Neuronal stem cell (in vitro differentiated cells): ENCODE measurements around the gene HTATIP2.
A peak's percentile ranks its signal among the peaks of the same experiment; 100 is the strongest.

Experiments used
- DNase-seq: peaks from one replicate; pipeline ENCODE4 v3.0.0-alpha.2; 2013; ENCODE audit warnings: low spot score
- H2AFZ ChIP-seq: one replicate; pipeline ENCODE4 v1.6.1; 2013; ENCODE audit warnings: mild to moderate bottlenecking, low read length, inconsistent platforms
- H2AK5ac ChIP-seq: 2 replicates; pipeline ENCODE4 v1.6.1; 2013; ENCODE audit warnings: low read depth, mild to moderate bottlenecking, inconsistent platforms, low read length, moderate library complexity, mixed read lengths
- H2BK120ac ChIP-seq: 2 replicates; pipeline ENCODE4 v1.6.1; 2013; ENCODE audit warnings: low read depth, mild to moderate bottlenecking, inconsistent platforms, low read length, moderate library complexity, mixed read lengths
- H2BK12ac ChIP-seq: one replicate; pipeline ENCODE4 v1.6.1; 2013; ENCODE audit warnings: low read length, inconsistent platforms
- H2BK15ac ChIP-seq: 2 replicates; pipeline ENCODE4 v1.6.1; 2013; ENCODE audit warnings: mild to moderate bottlenecking, low read length, inconsistent platforms, mixed read lengths
- H2BK5ac ChIP-seq: one replicate; pipeline ENCODE4 v1.6.1; 2013; ENCODE audit warnings: inconsistent platforms, mild to moderate bottlenecking, low read length, moderate library complexity
- H3K14ac ChIP-seq: one replicate; pipeline ENCODE4 v1.6.1; 2013; ENCODE audit warnings: low read length, inconsistent platforms
- H3K18ac ChIP-seq: 2 replicates; pipeline ENCODE4 v1.6.1; 2013; ENCODE audit warnings: low read length, inconsistent platforms
- H3K23ac ChIP-seq: 2 replicates; pipeline ENCODE4 v1.6.1; 2013; ENCODE audit warnings: low read depth, mild to moderate bottlenecking, mixed read lengths, low read length, inconsistent platforms; ENCODE audit not compliant: poor library complexity
- H3K27ac ChIP-seq: replicated peaks from 3 replicates; pipeline ENCODE4 v1.5.1; 2013; ENCODE audit warnings: low read length, inconsistent platforms
- H3K27me3 ChIP-seq, 3 experiments: 2 replicates each; pipeline ENCODE4 v1.6.1; 2013; ENCODE audit warnings: low read length in 3 of 3, mild to moderate bottlenecking in 2 of 3, inconsistent platforms in 1 of 3, low read depth in 1 of 3, mixed read lengths in 1 of 3, moderate library complexity in 1 of 3; ENCODE audit not compliant: control insufficient read depth in 3 of 3, insufficient read depth in 3 of 3
- H3K36me3 ChIP-seq, 2 donors: replicated peaks in 1 of 2; 2 replicates each; pipeline ENCODE4 v1.6.1; 2013; ENCODE audit warnings: low read length in 2 of 2; ENCODE audit not compliant: control insufficient read depth in 2 of 2, insufficient read depth in 2 of 2
- H3K4ac ChIP-seq: 2 replicates; pipeline ENCODE4 v1.6.1; 2013; ENCODE audit warnings: inconsistent platforms, mild to moderate bottlenecking, low read length, moderate library complexity
- H3K4me1 ChIP-seq, 2 donors: 1 replicate in 1 of 2; 2 replicates in 1 of 2; pipeline ENCODE4 v1.6.1; 2013; ENCODE audit warnings: low read length in 2 of 2, low read depth in 1 of 2; ENCODE audit not compliant: control insufficient read depth in 2 of 2, insufficient read depth in 1 of 2
- H3K4me2 ChIP-seq: one replicate; pipeline ENCODE4 v1.6.1; 2013; ENCODE audit warnings: mild to moderate bottlenecking, low read length, inconsistent platforms; ENCODE audit not compliant: insufficient read depth, poor library complexity, severe bottlenecking
- H3K4me3 ChIP-seq, 2 donors: 2 replicates each; pipeline ENCODE4 v1.5.1; 2013; ENCODE audit warnings: low read length in 2 of 2, mild to moderate bottlenecking in 2 of 2, inconsistent platforms in 1 of 2, moderate library complexity in 1 of 2
- H3K79me1 ChIP-seq: one replicate; pipeline ENCODE4 v1.6.1; 2013; ENCODE audit warnings: low read depth, mild to moderate bottlenecking, inconsistent platforms, low read length, moderate library complexity
- H3K9ac ChIP-seq: one replicate; pipeline ENCODE4 v1.6.1; 2013; ENCODE audit warnings: mild to moderate bottlenecking, low read depth, low read length, inconsistent platforms; ENCODE audit not compliant: poor library complexity
- H3K9me3 ChIP-seq, 2 donors: replicated peaks in 1 of 2; 2 replicates each; pipeline versions ENCODE3 to v1.6.1; 2013; ENCODE audit warnings: low read length in 2 of 2, mild to moderate bottlenecking in 2 of 2, inconsistent platforms in 1 of 2, low read depth in 1 of 2, mixed read lengths in 1 of 2, moderate library complexity in 1 of 2; ENCODE audit not compliant: control insufficient read depth in 2 of 2, insufficient read depth in 1 of 2
- H4K8ac ChIP-seq: one replicate; pipeline ENCODE4 v1.6.1; 2013; ENCODE audit warnings: low read depth, mild to moderate bottlenecking, inconsistent platforms, low read length, moderate library complexity
- H4K91ac ChIP-seq: one replicate; pipeline ENCODE4 v1.6.1; 2013; ENCODE audit warnings: low read length, low read depth, mild to moderate bottlenecking, inconsistent platforms; ENCODE audit not compliant: poor library complexity
- WGBS, 2 donors: extraction: QIAGEN DNeasy Blood & Tissue Kit; methylation state at CpG; one replicate each; pipeline ENCODE4 v1.1.7; 2013; ENCODE audit warnings: missing lambda C conversion rate in 2 of 2, mixed read lengths in 1 of 2; ENCODE audit not compliant: insufficient read length in 2 of 2, insufficient replicate concordance in 1 of 2; ENCODE audit errors: extremely low coverage in 2 of 2; 5-methylcytosine and 5-hydroxymethylcytosine counted together

The HTATIP2 gene

GRCh38 chr11:20388096-20389055 lies 24.9 kb downstream of the HTATIP2 start:
- Histone ChIP-seq H3K14ac (peak overlapping the region; percentile 94), H2BK15ac (no peak overlapping the region), H3K4ac (peak overlapping the region; percentile 96), H2BK12ac (peak overlapping the region; percentile 92), H3K79me1 (peaks cover 6% of the 10 kb centered on the region), H3K4me1 (peaks cover 2 to 6% of the 10 kb centered on the region in 2 donors), H3K18ac (peak overlapping the region; percentile 95), H3K27me3 (no peaks in the 10 kb centered on the region), H3K9ac (peak overlapping the region; percentile 98), H3K27ac (peak overlapping the region; percentile 64), H3K9me3 (no peaks in the 10 kb centered on the region), H3K36me3 (peaks cover 0 to 23% of the 10 kb centered on the region in 2 donors), H2BK5ac (peak overlapping the region; percentile 83), H2AK5ac (peak overlapping the region; percentile 11), H2BK120ac (peak overlapping the region; percentile 74), H4K91ac (no peak overlapping the region), H3K23ac (peak overlapping the region; percentile 95), H3K4me3 (peak overlapping the region; percentile 97 to 99), H4K8ac (peak overlapping the region; percentile 89), H2AFZ (peak overlapping the region; percentile 100), H3K4me2 (peak overlapping the region; percentile 95)
- WGBS, 2 donors = no CpG with 5 or more reads among the region's 25 CpGs
- no peak for DNase-seq

GRCh38 chr11:20397281-20397680 lies 33.8 kb downstream of the HTATIP2 start:
- no peak overlapping the region for H4K8ac ChIP-seq
- H3K4me2 ChIP-seq = no peak overlapping the region
- no peak overlapping the region for H2BK12ac ChIP-seq
- no peak overlapping the region for H3K9ac ChIP-seq
- H3K79me1 ChIP-seq = no peaks in the 10 kb centered on the region
- H2BK5ac ChIP-seq = no peak overlapping the region
- no peak overlapping the region for H3K14ac ChIP-seq
- no peak overlapping the region for H4K91ac ChIP-seq
- no peaks in the 10 kb centered on the region for H3K4me1 ChIP-seq
- H3K36me3 ChIP-seq = peaks cover 2 to 73% of the 10 kb centered on the region in 2 donors
- no peak overlapping the region for H2AK5ac ChIP-seq
- H2AFZ ChIP-seq = no peak overlapping the region
- H3K4me3 ChIP-seq = no peak overlapping the region
- WGBS, 2 donors = no CpG with 5 or more reads among the region's 3 CpGs
- H3K23ac ChIP-seq = no peak overlapping the region
- no peak overlapping the region for H3K27ac ChIP-seq
- H3K27me3 ChIP-seq = no peaks in the 10 kb centered on the region
- no peak overlapping the region for H2BK15ac ChIP-seq
- no peak overlapping the region for H3K4ac ChIP-seq
- no peak overlapping the region for H3K18ac ChIP-seq
- no peaks in the 10 kb centered on the region for H3K9me3 ChIP-seq
- H2BK120ac ChIP-seq = no peak overlapping the region
- DNase-seq = no peak

- Histone ChIP-seq H3K27ac (no peak overlapping the region), H2AFZ (no peak overlapping the region), H2BK5ac (no peak overlapping the region), H3K36me3 (peaks cover 2 to 74% of the 10 kb centered on the region in 2 donors), H3K27me3 (no peaks in the 10 kb centered on the region), H3K14ac (no peak overlapping the region), H3K4me1 (no peaks in the 10 kb centered on the region), H3K18ac (no peak overlapping the region), H3K9me3 (no peaks in the 10 kb centered on the region), H3K4me3 (no peak overlapping the region), H3K4me2 (no peak overlapping the region), H3K79me1 (no peaks in the 10 kb centered on the region), H3K4ac (no peak overlapping the region), H2BK12ac (no peak overlapping the region), H3K23ac (no peak overlapping the region), H2BK120ac (no peak overlapping the region), H4K91ac (no peak overlapping the region), H3K9ac (no peak overlapping the region), H2BK15ac (no peak overlapping the region), H4K8ac (no peak overlapping the region), H2AK5ac (no peak overlapping the region)
- no CpG with 5 or more reads among the region's 2 CpGs for WGBS, 2 donors
- no peak for DNase-seq
Measured at GRCh38 chr11:20399498-20399897, 36.0 kb downstream of the HTATIP2 start.

- Histone ChIP-seq H2BK12ac (no peak overlapping the region), H3K9me3 (no peaks in the 10 kb centered on the region), H4K91ac (no peak overlapping the region), H3K18ac (no peak overlapping the region), H3K27ac (no peak overlapping the region), H3K36me3 (peaks cover 2 to 76% of the 10 kb centered on the region in 2 donors), H3K9ac (no peak overlapping the region), H3K4me1 (no peaks in the 10 kb centered on the region), H4K8ac (no peak overlapping the region), H2BK15ac (no peak overlapping the region), H3K79me1 (no peaks in the 10 kb centered on the region), H3K4ac (no peak overlapping the region), H2BK120ac (no peak overlapping the region), H2BK5ac (no peak overlapping the region), H3K14ac (no peak overlapping the region), H3K4me2 (no peak overlapping the region), H3K27me3 (no peaks in the 10 kb centered on the region), H2AK5ac (no peak overlapping the region), H3K4me3 (no peak overlapping the region), H3K23ac (no peak overlapping the region), H2AFZ (no peak overlapping the region)
- no peak for DNase-seq
- no CpG with 5 or more reads among the region's 1 CpG for WGBS, 2 donors
Measured at GRCh38 chr11:20403059-20403458, 39.5 kb downstream of the HTATIP2 start.
